NB4 (cell line): ENCODE results near the gene PSMC3.

ENCODE experiments used
- MAX ChIP-seq: IDR thresholded peaks from 2 replicates; pipeline ENCODE4 v1.6.1; 2011; ENCODE audit warnings: low read depth, low read length
- MYC ChIP-seq: IDR thresholded peaks from 2 replicates; pipeline ENCODE4 v1.6.1; 2011; ENCODE audit warnings: low read depth, low read length
- POLR2A ChIP-seq: IDR thresholded peaks from 2 replicates; pipeline ENCODE4 v1.6.1; 2011; ENCODE audit warnings: mild to moderate bottlenecking; ENCODE audit not compliant: insufficient read length; ENCODE audit errors: extremely low read depth
- TF ChIP-seq, protein P1 (sequence below): IDR thresholded peaks from one replicate; pipeline ENCODE4 v1.5.1; 2012; ENCODE audit warnings: low read depth, low read length

- TF ChIP-seq, protein P1, sequence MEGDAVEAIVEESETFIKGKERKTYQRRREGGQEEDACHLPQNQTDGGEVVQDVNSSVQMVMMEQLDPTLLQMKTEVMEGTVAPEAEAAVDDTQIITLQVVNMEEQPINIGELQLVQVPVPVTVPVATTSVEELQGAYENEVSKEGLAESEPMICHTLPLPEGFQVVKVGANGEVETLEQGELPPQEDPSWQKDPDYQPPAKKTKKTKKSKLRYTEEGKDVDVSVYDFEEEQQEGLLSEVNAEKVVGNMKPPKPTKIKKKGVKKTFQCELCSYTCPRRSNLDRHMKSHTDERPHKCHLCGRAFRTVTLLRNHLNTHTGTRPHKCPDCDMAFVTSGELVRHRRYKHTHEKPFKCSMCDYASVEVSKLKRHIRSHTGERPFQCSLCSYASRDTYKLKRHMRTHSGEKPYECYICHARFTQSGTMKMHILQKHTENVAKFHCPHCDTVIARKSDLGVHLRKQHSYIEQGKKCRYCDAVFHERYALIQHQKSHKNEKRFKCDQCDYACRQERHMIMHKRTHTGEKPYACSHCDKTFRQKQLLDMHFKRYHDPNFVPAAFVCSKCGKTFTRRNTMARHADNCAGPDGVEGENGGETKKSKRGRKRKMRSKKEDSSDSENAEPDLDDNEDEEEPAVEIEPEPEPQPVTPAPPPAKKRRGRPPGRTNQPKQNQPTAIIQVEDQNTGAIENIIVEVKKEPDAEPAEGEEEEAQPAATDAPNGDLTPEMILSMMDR, result no peak
- TF ChIP-seq POLR2A, result no peak
- no peak for TF ChIP-seq MAX
- no peak for TF ChIP-seq MYC
These were observed 8.0 kb upstream of the PSMC3 start for GRCh38 chr11:47434011-47434786.
